Smooth muscle cell (in vitro differentiated cells): ENCODE results near the gene NOS1AP. TPM values are rescaled to one million over a fixed set of nuclear protein-coding genes. Genes with fewer than 3 reads are reported as not detected.

Source experiments
- DNase-seq: peaks from one replicate; lab custom pipeline; 2025; ENCODE audit not compliant: unreplicated experiment; lab: John Stamatoyannopoulos, UW
- H2AFZ ChIP-seq: fragments of 200-600 bp; sonication (generic); 2 replicates; pipeline ENCODE4 v1.6.0; 2016; ENCODE audit warnings: antibody characterized with exemption, low read depth, mild to moderate bottlenecking
- H3F3A ChIP-seq: fragments of 200-600 bp; sonication (generic); 2 replicates; pipeline ENCODE4 v1.6.0; 2017; ENCODE audit warnings: antibody characterized with exemption, low read depth
- H3K27ac ChIP-seq: fragments of 200-600 bp; sonication (generic); 2 replicates; pipeline ENCODE4 v1.5.1; 2016; ENCODE audit warnings: low read depth, mild to moderate bottlenecking
- H3K27me3 ChIP-seq: fragments of 200-600 bp; sonication (generic); 2 replicates; pipeline ENCODE4 v1.6.1; 2016; ENCODE audit warnings: low read depth, mild to moderate bottlenecking
- H3K36me3 ChIP-seq: fragments of 200-600 bp; sonication (generic); 2 replicates; pipeline ENCODE4 v1.5.1; 2016; ENCODE audit warnings: low read depth
- H3K4me1 ChIP-seq: fragments of 200-600 bp; sonication (generic); 2 replicates; pipeline ENCODE4 v1.5.1; 2016; ENCODE audit warnings: low read depth
- H3K4me2 ChIP-seq: fragments of 200-600 bp; sonication (generic); 2 replicates; pipeline ENCODE4 v1.6.0; 2016; ENCODE audit warnings: mild to moderate bottlenecking
- H3K4me3 ChIP-seq: fragments of 200-600 bp; sonication (generic); 2 replicates; pipeline ENCODE4 v1.5.1; 2016; ENCODE audit warnings: mild to moderate bottlenecking
- H3K79me2 ChIP-seq: fragments of 200-600 bp; sonication (generic); 2 replicates; pipeline ENCODE4 v1.6.0; 2016; ENCODE audit warnings: low read depth, mild to moderate bottlenecking
- H3K9ac ChIP-seq: fragments of 200-600 bp; sonication (generic); 2 replicates; pipeline ENCODE4 v1.6.0; 2016; ENCODE audit warnings: low read depth
- H3K9me3 ChIP-seq: fragments of 200-600 bp; sonication (generic); replicated peaks from 2 replicates; pipeline ENCODE4 v1.5.1; 2016; ENCODE audit warnings: low read depth
- H4K20me1 ChIP-seq: fragments of 200-600 bp; sonication (generic); 2 replicates; pipeline ENCODE4 v1.6.0; 2016; ENCODE audit warnings: low read depth
- CTCF ChIP-seq: fragments of 200-600 bp; sonication (generic); IDR thresholded peaks from 2 replicates; pipeline ENCODE4 v1.5.1; 2017; ENCODE audit warnings: borderline replicate concordance, mild to moderate bottlenecking, antibody characterized with exemption; ENCODE audit not compliant: insufficient read depth, poor library complexity, severe bottlenecking
- WGBS: methylation state at CpG from one replicate; pipeline ENCODE4 v1.1.7; 2016; ENCODE audit warnings: low lambda C conversion rate; 5-methylcytosine and 5-hydroxymethylcytosine counted together
- polyA plus RNA-seq: library from polyadenylated mRNA; unstranded; fragments of >200 nt; fragmentation: Nextera tagmentation; extraction: Ambion mirVana; gene quantifications from 2 replicates; pipeline ENCODE4 v1.2.1, GENCODE V29; 2016
- total RNA-seq: library from RNA; depleted of rRNA; stranded (reverse); fragments of >200 nt; gene quantifications from 2 replicates; pipeline ENCODE4 v1.2.3, GENCODE V29; 2014

The NOS1AP gene
- total and polyA plus RNA-seq, 2 experiments from 2014 or later: 0.54 to 0.80 TPM

- Histone ChIP-seq H4K20me1 (no peaks in the 10 kb centered on the region), H2AFZ (no peak overlapping the region), H3K27me3 (peaks cover 4% of the 10 kb centered on the region), H3K4me1 (no peaks in the 10 kb centered on the region), H3K4me3 (no peak overlapping the region), H3K79me2 (no peaks in the 10 kb centered on the region), H3K36me3 (no peaks in the 10 kb centered on the region), H3K9me3 (no peaks in the 10 kb centered on the region), H3K27ac (no peak overlapping the region), H3K4me2 (no peak overlapping the region), H3K9ac (no peak overlapping the region), H3F3A (no peaks in the 10 kb centered on the region)
- WGBS: 96% methylated on average over 2 of the region's 2 CpGs
- no peak for DNase-seq
- no peak for TF ChIP-seq CTCF
Observed at GRCh38 chr1:162327144-162327787, 257.8 kb downstream of the NOS1AP start.

GRCh38 chr1:162327788-162328165 lies 258.3 kb downstream of the NOS1AP start:
- Histone ChIP-seq H3K4me1 (no peaks in the 10 kb centered on the region), H3K27me3 (peaks cover 4% of the 10 kb centered on the region), H3K27ac (no peak overlapping the region), H3K9ac (no peak overlapping the region), H3K36me3 (no peaks in the 10 kb centered on the region), H3K4me2 (no peak overlapping the region), H3K9me3 (no peaks in the 10 kb centered on the region), H4K20me1 (no peaks in the 10 kb centered on the region), H3K79me2 (no peaks in the 10 kb centered on the region), H3F3A (no peaks in the 10 kb centered on the region), H3K4me3 (no peak overlapping the region), H2AFZ (no peak overlapping the region)
- DNase-seq: no peak
- WGBS: 96% methylated on average over 1 of the region's 1 CpG
- no peak for TF ChIP-seq CTCF

DNA sequence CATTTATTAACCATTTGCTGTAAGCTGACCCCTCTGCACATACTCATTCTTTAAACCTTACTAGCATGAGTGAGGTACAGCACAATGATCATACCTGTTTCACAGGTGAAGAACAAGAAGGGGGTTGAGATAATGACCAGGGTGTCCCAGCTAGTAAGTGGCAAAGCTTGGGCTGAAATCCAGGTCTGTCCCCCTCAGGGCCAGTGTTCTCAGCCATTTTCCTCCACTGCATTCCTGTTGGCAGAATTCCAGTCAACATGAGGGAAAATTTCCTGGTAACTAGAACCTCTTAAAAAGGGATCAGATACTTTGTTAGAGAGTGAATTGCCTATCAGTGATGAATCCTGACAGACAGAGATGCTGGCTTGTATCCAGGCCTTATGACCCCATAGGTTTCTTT lies 259.0 kb downstream of the NOS1AP start:
- Histone ChIP-seq H3K27me3 (peaks cover 4% of the 10 kb centered on the region), H3K36me3 (no peaks in the 10 kb centered on the region), H3F3A (no peaks in the 10 kb centered on the region), H3K4me2 (no peak overlapping the region), H3K79me2 (no peaks in the 10 kb centered on the region), H3K9ac (no peak overlapping the region), H3K4me1 (no peaks in the 10 kb centered on the region), H3K4me3 (no peak overlapping the region), H3K27ac (no peak overlapping the region), H2AFZ (no peak overlapping the region), H4K20me1 (no peaks in the 10 kb centered on the region), H3K9me3 (no peaks in the 10 kb centered on the region)
- TF ChIP-seq CTCF: no peak
- DNase-seq: no peak

GRCh38 chr1:162329826-162330225 lies 260.3 kb downstream of the NOS1AP start:
- peaks cover 4% of the 10 kb centered on the region for H3K27me3 ChIP-seq
- no peak overlapping the region for H3K4me2 ChIP-seq
- H3K36me3 ChIP-seq: no peaks in the 10 kb centered on the region
- H2AFZ ChIP-seq: no peak overlapping the region
- no peaks in the 10 kb centered on the region for H4K20me1 ChIP-seq
- no peak overlapping the region for H3K9ac ChIP-seq
- no peaks in the 10 kb centered on the region for H3K9me3 ChIP-seq
- no peak overlapping the region for H3K27ac ChIP-seq
- no peak overlapping the region for H3K4me3 ChIP-seq
- no peaks in the 10 kb centered on the region for H3F3A ChIP-seq
- 60% methylated on average over 3 of the region's 3 CpGs for WGBS
- no peaks in the 10 kb centered on the region for H3K4me1 ChIP-seq
- no peak for TF ChIP-seq CTCF
- no peaks in the 10 kb centered on the region for H3K79me2 ChIP-seq
- DNase-seq: no peak
